PC-9 (cell line): Measurements from ENCODE around the gene JAG1. TPM values are rescaled to one million over a fixed set of nuclear protein-coding genes. Genes with fewer than 3 reads are reported as not detected.
A peak's percentile ranks its signal among the peaks of the same experiment; 100 is the strongest.
"Not testable (repeated sequence)": the region's sequence is repeated elsewhere in the genome, so short reads cannot be mapped to it uniquely, and the experiment has no call there.

Source experiments
- BruUV-seq: library from RNA; stranded (reverse); fragments of 400-500 nt; replicated peaks from 2 replicates; lab custom pipeline; 2021; lab: Mats Ljungman, UMichigan
- CTCF ChIA-PET: fragments of 300-600 bp; sonication (Branson Sonifier 250); formaldehyde crosslinking; loops from one replicate; lab custom pipeline; 2022; ENCODE audit warnings: antibody characterized with exemption; lab: Charles Lee
- POLR2A ChIA-PET: fragments of 300-600 bp; sonication (Branson Sonifier 250); formaldehyde crosslinking; loops from one replicate; lab custom pipeline; 2022; ENCODE audit warnings: antibody characterized with exemption; ENCODE audit not compliant: unreplicated experiment; lab: Charles Lee
- DNase-seq, 2 experiments: peaks; one replicate each; pipeline versions ENCODE4 v3.0.0 to v3.0.0-alpha.2; 2015 to 2022; ENCODE audit warnings: mixed read lengths in 1 of 2
- H2AFZ ChIP-seq: fragments of 200-600 bp; sonication (generic); 2 replicates; pipeline ENCODE4 v1.8.1; 2017; ENCODE audit warnings: antibody characterized with exemption
- H3F3A ChIP-seq: fragments of 200-600 bp; sonication (generic); 2 replicates; pipeline ENCODE4 v1.8.1; 2017; ENCODE audit warnings: antibody characterized with exemption, mild to moderate bottlenecking, low read depth; ENCODE audit not compliant: insufficient read depth
- H3K27ac ChIP-seq: fragments of 200-600 bp; sonication (generic); 2 replicates; pipeline ENCODE4 v1.6.1; 2016; ENCODE audit warnings: mixed run types
- H3K27me3 ChIP-seq: fragments of 200-600 bp; sonication (generic); 2 replicates; pipeline ENCODE4 v1.6.1; 2016; ENCODE audit warnings: low read depth, mixed run types; ENCODE audit not compliant: insufficient read depth
- H3K36me3 ChIP-seq: fragments of 200-600 bp; sonication (generic); 2 replicates; pipeline ENCODE4 v1.6.1; 2016; ENCODE audit warnings: low read depth, mixed run types
- H3K4me1 ChIP-seq: fragments of 200-600 bp; sonication (generic); replicated peaks from 2 replicates; pipeline ENCODE4 v1.6.1; 2016; ENCODE audit warnings: mixed run types; ENCODE audit not compliant: insufficient read depth
- H3K4me2 ChIP-seq: fragments of 200-600 bp; sonication (generic); 2 replicates; pipeline ENCODE4 v1.6.1; 2017; ENCODE audit warnings: mixed run types
- H3K4me3 ChIP-seq: fragments of 200-600 bp; sonication (generic); 2 replicates; pipeline ENCODE4 v1.6.1; 2016; ENCODE audit warnings: mixed run types
- H3K79me2 ChIP-seq: fragments of 200-600 bp; sonication (generic); 2 replicates; pipeline ENCODE4 v1.6.1; 2017; ENCODE audit warnings: low read depth, mixed run types
- H3K9me2 ChIP-seq: fragments of 200-600 bp; sonication (generic); 2 replicates; pipeline ENCODE4 v1.8.1; 2017; ENCODE audit warnings: mild to moderate bottlenecking; ENCODE audit not compliant: insufficient read depth
- H3K9me3 ChIP-seq: fragments of 200-600 bp; sonication (generic); 2 replicates; pipeline ENCODE4 v1.8.1; 2016; ENCODE audit warnings: low read depth; ENCODE audit not compliant: insufficient read depth
- H4K20me1 ChIP-seq: fragments of 200-600 bp; sonication (generic); 2 replicates; pipeline ENCODE4 v1.8.1; 2017; ENCODE audit not compliant: insufficient read depth
- EZH2 ChIP-seq: fragments of 200-600 bp; sonication (generic); IDR thresholded peaks from 2 replicates; pipeline ENCODE4 v1.8.0; 2017; ENCODE audit warnings: antibody characterized with exemption, low read depth
- intact Hi-C: fragments of 100-400 bp; cut with micrococcal nuclease; formaldehyde crosslinking; loops from one replicate; pipeline ENCODE4 v1.10.0; 2022; ENCODE audit not compliant: unreplicated experiment
- total RNA-seq: library from RNA; stranded (reverse); gene quantifications from 2 replicates; pipeline ENCODE4 v1.2.3, GENCODE V29; 2021
- TF ChIP-seq, protein P1 (sequence below): fragments of 200-600 bp; sonication (generic); conservative IDR thresholded peaks from 2 replicates; pipeline ENCODE4 v1.6.1; 2017; ENCODE audit warnings: mixed run types, antibody characterized with exemption, mild to moderate bottlenecking, moderate library complexity

JAG1 gene
- total RNA-seq, 1 experiment from 2014 or later, result 42.9 TPM

DNA sequence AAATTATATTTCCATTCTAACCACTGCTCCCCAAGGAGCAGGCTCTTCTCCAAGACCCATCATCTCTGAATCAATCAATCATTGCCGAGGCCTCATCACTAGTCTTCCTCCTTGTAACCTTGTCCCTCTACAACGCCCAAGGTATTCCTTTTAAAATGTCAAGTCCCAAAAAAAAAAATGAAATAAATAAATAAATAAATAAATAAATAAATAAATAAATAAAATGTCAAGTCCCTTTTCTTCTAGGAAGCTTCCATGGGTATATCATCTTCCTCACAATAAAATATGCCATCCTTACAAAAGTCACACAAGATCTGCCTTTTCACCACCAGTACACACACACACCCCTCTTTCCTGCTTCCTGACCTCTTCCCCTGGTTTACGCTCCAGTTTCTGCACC lies 57.6 kb downstream of the JAG1 start:
- BruUV-seq, result no TSS peak
- POLR2A ChIA-PET, result no interaction called here
- TF ChIP-seq EZH2, result no peak
- TF ChIP-seq, protein P1, sequence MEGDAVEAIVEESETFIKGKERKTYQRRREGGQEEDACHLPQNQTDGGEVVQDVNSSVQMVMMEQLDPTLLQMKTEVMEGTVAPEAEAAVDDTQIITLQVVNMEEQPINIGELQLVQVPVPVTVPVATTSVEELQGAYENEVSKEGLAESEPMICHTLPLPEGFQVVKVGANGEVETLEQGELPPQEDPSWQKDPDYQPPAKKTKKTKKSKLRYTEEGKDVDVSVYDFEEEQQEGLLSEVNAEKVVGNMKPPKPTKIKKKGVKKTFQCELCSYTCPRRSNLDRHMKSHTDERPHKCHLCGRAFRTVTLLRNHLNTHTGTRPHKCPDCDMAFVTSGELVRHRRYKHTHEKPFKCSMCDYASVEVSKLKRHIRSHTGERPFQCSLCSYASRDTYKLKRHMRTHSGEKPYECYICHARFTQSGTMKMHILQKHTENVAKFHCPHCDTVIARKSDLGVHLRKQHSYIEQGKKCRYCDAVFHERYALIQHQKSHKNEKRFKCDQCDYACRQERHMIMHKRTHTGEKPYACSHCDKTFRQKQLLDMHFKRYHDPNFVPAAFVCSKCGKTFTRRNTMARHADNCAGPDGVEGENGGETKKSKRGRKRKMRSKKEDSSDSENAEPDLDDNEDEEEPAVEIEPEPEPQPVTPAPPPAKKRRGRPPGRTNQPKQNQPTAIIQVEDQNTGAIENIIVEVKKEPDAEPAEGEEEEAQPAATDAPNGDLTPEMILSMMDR, result no peak

DNA sequence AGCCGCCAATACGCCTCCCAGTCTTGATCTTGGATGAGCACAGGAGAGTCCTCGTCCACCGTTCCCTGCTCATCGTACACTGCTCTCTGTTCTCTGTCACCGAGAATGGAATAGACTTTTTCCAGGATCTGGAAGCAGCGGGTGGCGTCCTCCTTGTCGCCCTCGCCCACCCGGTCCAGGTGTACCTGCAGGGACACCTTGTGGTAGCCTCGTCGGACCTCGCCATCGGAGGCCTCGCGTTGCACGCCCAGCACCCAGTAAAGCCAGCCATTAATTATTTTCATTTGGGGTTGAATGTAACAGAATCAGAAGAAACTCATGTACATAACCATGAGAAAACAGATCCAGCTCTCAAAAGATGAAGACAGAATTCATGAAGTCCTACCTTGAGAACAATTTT lies 59.9 kb downstream of the JAG1 start:
- Histone ChIP-seq H3K9me2 (no peaks in the 10 kb centered on the region), H3K27me3 (no peaks in the 10 kb centered on the region), H2AFZ (no peak overlapping the region), H3K27ac (no peak overlapping the region), H3K4me2 (no peak overlapping the region), H4K20me1 (no peaks in the 10 kb centered on the region), H3F3A (no peaks in the 10 kb centered on the region), H3K9me3 (no peaks in the 10 kb centered on the region), H3K4me3 (no peak overlapping the region), H3K36me3 (no peaks in the 10 kb centered on the region), H3K4me1 (peaks cover 9% of the 10 kb centered on the region), H3K79me2 (no peaks in the 10 kb centered on the region)
- BruUV-seq, result no TSS peak
- no peak for DNase-seq
- intact Hi-C loops, result no loop called here
- ChIA-PET POLR2A (interaction anchor here (0.5 kb wide), 1 partner anchor 362 kb away, joined by 5 read pairs; no protein-coding TSS in a partner anchor), CTCF (no interaction called here)
- TF ChIP-seq, protein P1, result no peak
- TF ChIP-seq EZH2, result no peak

More for the DNA sequence above, 57.6 kb downstream of the JAG1 start:
- Histone ChIP-seq H3K4me3 (no peak overlapping the region), H3K27ac (no peak overlapping the region), H3K4me1 (peaks cover 11% of the 10 kb centered on the region), H3K27me3 (no peaks in the 10 kb centered on the region), H3F3A (no peaks in the 10 kb centered on the region), H3K79me2 (no peaks in the 10 kb centered on the region), H3K36me3 (no peaks in the 10 kb centered on the region), H3K9me2 (no peaks in the 10 kb centered on the region), H4K20me1 (no peaks in the 10 kb centered on the region), H3K4me2 (no peak overlapping the region), H2AFZ (no peak overlapping the region), H3K9me3 (no peaks in the 10 kb centered on the region)
- intact Hi-C loops, result no loop called here
- CTCF ChIA-PET, result no interaction called here
- DNase-seq, result no peak

DNA sequence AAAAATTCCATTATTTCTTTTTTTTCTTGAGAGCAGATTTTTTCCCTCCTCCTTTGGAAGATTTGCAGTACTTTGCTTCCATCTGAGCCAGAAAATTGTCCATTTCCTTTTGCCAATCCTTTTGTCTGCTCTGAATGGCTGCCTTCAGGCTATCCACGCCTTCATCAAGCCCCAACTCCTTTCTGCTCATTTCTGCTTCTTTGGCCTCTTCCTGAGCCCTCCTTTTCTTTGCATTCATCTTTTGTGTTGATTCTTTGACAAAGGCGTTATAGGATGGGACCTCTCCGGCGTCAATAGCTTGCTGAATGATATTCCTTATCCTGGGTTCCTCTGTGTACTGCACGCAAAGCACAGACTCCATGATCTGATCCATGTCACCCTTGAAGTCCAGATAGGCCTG lies 60.4 kb downstream of the JAG1 start:
- intact Hi-C loops, H2AFZ ChIP-seq, BruUV-seq, H3K36me3 ChIP-seq, POLR2A ChIA-PET, H4K20me1 ChIP-seq, H3K9me2 ChIP-seq, H3F3A ChIP-seq, H3K27ac ChIP-seq, H3K4me2 ChIP-seq, H3K79me2 ChIP-seq, H3K4me3 ChIP-seq, H3K4me1 ChIP-seq, H3K9me3 ChIP-seq, H3K27me3 ChIP-seq, CTCF ChIA-PET, DNase-seq: not testable (repeated sequence)

DNA sequence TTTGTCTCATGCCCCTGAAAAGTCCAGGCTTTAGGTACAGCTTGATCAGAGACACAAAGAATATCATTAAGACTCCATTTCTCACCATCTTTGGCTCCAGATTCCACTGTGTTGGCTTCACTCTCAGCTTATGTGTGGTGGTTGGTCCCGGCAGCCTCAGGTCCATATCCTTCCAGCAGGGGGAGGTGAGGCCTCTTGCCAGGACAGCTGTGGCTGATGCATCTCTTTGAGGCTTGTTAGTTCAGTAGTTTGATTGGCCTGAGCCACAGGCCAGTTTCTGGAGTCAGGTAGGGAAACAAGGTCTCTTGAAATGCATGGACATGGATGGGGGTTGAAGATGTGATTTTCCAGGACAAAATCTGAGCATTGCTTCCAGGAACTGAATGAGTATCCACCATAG lies 62.4 kb downstream of the JAG1 start:
- Histone ChIP-seq H2AFZ (no peak overlapping the region), H3K27me3 (no peaks in the 10 kb centered on the region), H3F3A (no peaks in the 10 kb centered on the region), H3K9me2 (no peaks in the 10 kb centered on the region), H4K20me1 (no peaks in the 10 kb centered on the region), H3K27ac (no peak overlapping the region), H3K36me3 (no peaks in the 10 kb centered on the region), H3K4me3 (no peak overlapping the region), H3K9me3 (no peaks in the 10 kb centered on the region), H3K4me1 (peaks cover 9% of the 10 kb centered on the region), H3K79me2 (no peaks in the 10 kb centered on the region), H3K4me2 (no peak overlapping the region)
- no TSS peak for BruUV-seq
- POLR2A ChIA-PET, result no interaction called here
- CTCF ChIA-PET, result no interaction called here
- no peak for DNase-seq
- TF ChIP-seq, protein P1, result peak; percentile 37; the same call in 1 of the 2 replicates
- no peak for TF ChIP-seq EZH2
- intact Hi-C loops, result no loop called here
